HG03575 (cell line): Measurements from ENCODE around the gene SPRY2.

ENCODE experiments used
- ATAC-seq: cut with Tn5 transposase; IDR thresholded peaks from one replicate; pipeline ENCODE4 v1.9.1; 2021; ENCODE audit not compliant: unreplicated experiment, insufficient number of reproducible peaks, low FRiP score; ENCODE audit errors: extremely low read depth

The SPRY2 gene

GRCh38 chr13:80341101-80341755 lies at the start of gene SPRY2:
Gene SPRY2 (minus strand): TSS chr13:80341126. CDS start chr13:80337705, 3,421 bp downstream.
- peak; percentile 28 for ATAC-seq

- ATAC-seq = no peak
These were observed 49.4 kb upstream of the SPRY2 start for GRCh38 chr13:80390338-80390737.

- no peak for ATAC-seq
These were observed 48.4 kb upstream of the SPRY2 start for GRCh38 chr13:80389073-80390038.

GRCh38 chr13:80388506-80388905 lies 47.6 kb upstream of the SPRY2 start:
- no peak for ATAC-seq

GRCh38 chr13:80386592-80386991 lies 45.7 kb upstream of the SPRY2 start:
- ATAC-seq = no peak

- no peak for ATAC-seq
These were observed 45.1 kb upstream of the SPRY2 start for GRCh38 chr13:80386002-80386401.

- no peak for ATAC-seq
These were observed 41.6 kb upstream of the SPRY2 start for GRCh38 chr13:80382576-80382975.

GRCh38 chr13:80379245-80379644 lies 38.3 kb upstream of the SPRY2 start:
- no peak for ATAC-seq

GRCh38 chr13:80376554-80376953 lies 35.6 kb upstream of the SPRY2 start:
- no peak for ATAC-seq

- no peak for ATAC-seq
These were observed 34.0 kb upstream of the SPRY2 start for GRCh38 chr13:80374901-80375300.

GRCh38 chr13:80374444-80374843 lies 33.5 kb upstream of the SPRY2 start:
- no peak for ATAC-seq

GRCh38 chr13:80371840-80372509 lies 31.0 kb upstream of the SPRY2 start:
- ATAC-seq = no peak

- ATAC-seq = no peak
These were observed 26.5 kb upstream of the SPRY2 start for GRCh38 chr13:80367473-80367872.

- no peak for ATAC-seq
These were observed 23.1 kb upstream of the SPRY2 start for GRCh38 chr13:80363890-80364503.

GRCh38 chr13:80362481-80362880 lies 21.6 kb upstream of the SPRY2 start:
- ATAC-seq = no peak

GRCh38 chr13:80361883-80362327 lies 21.0 kb upstream of the SPRY2 start:
- no peak for ATAC-seq

GRCh38 chr13:80361298-80361697 lies 20.4 kb upstream of the SPRY2 start:
- ATAC-seq = no peak

GRCh38 chr13:80360453-80360800 lies 19.5 kb upstream of the SPRY2 start:
- no peak for ATAC-seq

GRCh38 chr13:80359778-80360452 lies 19.0 kb upstream of the SPRY2 start:
- ATAC-seq = no peak
